GF-D8 (cell line): Measurements from ENCODE around the gene ZNF134.

ENCODE experiments used
- DNase-seq: peaks from one replicate; lab custom pipeline; 2025; lab: John Stamatoyannopoulos, UW

ZNF134 gene

DNA sequence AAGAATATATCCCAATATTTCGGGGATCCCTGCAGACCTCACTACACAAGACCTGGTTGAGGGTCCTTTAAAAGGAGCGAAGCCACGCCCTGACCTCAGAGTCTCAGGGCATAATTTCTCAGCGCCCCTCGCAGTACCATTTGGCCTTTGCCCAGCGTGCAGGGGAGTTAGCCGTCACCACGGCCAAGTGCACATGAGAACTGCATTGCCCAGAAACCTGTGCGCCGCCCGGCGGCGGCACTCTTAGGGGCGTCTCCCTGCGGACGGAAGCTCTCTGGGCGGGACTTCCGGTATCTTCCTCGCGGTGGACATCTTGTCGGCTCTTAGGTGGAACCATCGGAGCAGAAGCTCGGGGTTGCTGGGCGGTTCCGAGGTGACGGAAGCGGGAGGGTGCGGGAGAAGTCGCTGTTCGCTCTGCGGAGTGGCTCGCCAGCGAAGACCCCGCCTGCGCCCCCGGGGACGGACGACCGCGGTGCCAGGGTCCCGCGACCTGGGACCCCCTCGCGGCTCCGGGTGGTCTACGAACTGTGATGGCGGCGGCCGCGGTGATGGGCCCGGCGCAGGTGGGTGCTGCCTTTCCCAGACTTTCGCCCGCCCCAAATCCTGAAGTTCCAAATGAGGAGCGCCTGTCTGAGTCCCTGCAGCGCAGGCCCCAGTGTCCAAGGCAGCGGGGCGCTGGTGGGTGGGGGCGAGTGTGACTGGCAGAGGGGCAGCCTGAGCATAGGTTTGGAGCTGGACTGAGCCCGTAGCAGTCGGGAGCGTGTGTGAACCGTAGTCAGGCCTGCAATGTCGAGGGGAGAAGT lies at the start of gene ZNF134:
Gene ZNF134 (plus strand): TSS at position 302 of the 803 bp plus-strand sequence. CDS start 5,227 bp downstream, outside the sequence.
- peak; percentile 57 for DNase-seq

DNA sequence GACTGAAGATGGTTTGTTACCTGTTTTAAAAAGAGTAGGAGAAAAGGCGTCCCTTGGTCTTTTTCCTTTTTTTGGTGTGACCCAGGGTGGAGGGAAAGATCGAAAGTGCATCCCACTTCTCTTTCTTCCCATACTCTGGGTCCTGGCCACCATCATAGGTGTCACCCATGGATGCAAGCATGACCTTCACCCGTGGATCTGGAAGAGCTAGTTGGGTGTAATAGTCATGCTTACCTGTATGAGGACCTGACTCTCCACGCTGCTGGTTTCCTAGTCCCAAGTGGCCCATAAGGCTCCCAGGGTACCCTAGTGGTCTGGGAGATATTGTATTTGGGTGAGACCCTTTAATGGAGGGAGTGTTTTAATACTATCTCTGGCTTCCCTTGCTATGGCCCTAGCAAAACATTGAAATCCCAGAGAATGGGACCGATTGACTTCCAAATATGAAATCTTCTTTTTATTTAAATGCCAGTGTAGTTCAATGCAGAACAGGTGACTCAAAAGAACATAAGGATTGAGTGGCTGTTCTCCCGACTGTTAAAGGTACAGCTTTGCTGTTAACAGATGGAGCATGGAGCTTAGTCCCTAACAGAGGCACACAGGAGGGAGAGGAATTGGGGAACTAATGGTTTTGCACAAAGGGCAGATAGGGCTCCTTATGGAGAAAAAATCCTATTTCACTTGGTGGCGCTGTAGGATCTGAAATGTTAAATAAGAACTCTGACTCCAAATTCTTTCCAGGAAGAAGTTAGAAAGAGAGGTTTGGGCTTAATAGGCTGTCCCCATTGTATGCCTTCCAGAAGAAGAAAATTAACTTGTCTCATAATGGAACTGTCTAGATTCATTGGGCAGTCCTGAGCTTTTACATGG lies 47.4 kb upstream of the ZNF134 start:
- DNase-seq, result no peak

DNA sequence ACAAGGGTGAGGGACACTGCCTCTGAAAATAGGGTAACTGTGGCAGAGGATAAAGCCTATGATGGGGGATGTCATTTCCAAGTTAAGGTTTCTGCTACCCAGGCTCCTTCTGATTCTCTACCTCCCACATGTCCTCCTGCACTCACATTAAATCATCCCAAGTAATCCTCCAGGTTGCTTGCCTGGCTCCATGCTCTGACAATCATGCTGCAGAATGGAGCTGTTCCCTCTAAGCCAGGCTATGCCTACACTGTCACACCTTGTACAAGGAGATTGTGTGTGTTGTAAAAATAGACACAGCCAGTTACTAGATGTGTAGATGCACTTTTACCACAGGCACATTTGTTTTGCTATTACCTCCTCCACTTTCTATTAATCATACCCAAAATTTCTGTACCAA lies 43.3 kb upstream of the ZNF134 start:
- DNase-seq, result no peak

DNA sequence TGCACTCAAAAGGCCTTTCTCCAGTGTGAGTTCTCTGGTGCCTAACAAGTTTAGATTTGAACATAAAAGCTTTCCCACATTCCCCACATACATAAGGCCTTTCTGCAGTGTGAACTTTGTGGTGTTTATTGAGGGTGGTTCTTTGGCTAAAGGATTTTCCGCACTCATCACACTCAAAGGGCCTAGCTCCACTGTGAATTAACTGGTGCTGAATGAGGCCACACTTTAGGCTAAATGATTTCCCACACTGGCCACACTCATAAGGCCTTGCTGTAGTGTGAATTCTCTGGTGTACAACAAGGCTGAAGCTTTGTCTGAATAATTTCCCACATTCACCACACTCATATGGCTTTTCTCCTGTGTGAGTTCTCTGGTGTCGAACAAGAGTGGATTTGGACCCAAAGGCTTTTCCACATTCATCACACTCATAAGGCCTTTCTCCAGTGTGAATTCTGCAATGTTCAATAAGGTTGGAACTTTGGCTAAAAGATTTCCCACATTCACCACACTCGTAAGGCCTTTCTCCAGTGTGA lies 41.6 kb upstream of the ZNF134 start:
- DNase-seq, result no peak

DNA sequence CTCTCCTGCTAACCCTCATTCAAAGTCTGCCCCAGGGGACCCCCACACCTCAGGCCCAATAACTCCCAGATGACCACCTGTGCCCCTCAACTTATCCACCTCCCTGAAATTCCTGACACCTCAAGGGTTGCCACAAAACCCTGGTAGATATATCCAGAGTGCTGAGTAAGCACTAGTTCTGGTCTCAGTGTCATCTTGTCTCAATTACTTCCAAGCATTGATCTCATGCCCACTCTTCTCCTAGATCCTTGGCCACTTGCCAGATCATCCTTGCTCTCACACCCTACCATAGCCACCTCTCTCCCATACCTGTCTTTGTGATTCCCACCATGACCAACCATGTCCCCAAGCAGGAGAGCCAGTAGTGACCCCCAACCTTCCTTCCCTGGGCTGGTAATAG lies 37.4 kb upstream of the ZNF134 start:
- DNase-seq, result no peak

DNA sequence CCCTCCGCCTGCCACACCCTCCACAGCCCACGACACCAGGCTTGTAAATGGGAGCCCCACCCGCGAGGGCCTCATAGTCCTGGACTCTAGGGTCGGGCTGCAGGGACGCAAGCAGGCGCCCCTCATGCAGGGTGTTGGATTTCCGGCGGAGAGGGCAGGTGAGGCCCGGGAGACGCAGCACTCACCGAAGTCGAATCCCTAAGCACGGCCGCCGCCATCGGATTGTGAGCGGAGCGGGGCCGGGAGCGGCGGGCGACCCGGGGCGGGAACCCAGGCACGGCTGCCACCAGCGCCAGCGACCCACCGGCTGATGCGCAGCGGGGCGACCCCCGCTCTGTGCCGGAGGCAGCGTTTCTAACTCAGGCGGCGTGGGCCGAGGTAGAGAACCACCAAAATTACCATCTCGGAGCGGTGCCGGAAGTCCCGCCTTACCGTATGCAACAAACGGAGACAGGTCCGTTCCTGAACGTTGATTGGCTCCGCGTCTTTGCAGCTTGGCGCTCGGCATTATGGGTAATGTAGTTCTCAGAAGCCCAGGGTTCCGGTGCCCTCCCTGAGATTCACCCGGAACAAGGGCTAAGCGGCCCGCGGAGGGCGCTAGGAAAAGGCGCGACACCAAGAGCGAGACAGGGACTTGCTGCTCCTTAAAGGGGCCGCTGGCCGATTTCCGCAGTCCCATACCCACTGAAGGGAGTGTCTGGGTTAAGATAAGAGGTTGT lies 35.4 kb upstream of the ZNF134 start, which contains the start of gene ZNF416:
Gene ZNF416 (minus strand): TSS at position 425 of the 719 bp plus-strand sequence. CDS start 207 bp downstream, at position 218.
- DNase-seq, result peak; percentile 94

DNA sequence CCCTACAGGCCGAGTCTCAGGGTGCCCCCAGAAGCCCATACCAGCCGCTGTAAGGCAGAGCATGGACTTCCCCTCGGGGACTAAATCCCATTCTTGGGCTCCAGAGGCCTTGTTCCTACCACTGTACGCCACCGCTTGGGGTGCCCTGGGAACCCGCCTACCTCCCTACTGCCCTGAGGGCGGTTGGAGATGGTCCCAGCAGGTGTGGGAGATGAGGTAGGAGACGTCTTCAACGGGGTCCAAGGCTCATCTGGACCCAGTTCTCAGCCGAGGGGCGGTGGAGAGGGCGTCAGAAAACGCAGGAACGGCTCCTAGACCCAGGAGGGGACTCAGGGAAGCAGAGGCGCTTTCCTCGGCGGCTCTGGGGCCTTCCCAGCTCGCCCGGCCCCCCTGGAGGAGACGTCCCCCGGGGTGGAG lies 30.9 kb upstream of the ZNF134 start:
- no peak for DNase-seq

DNA sequence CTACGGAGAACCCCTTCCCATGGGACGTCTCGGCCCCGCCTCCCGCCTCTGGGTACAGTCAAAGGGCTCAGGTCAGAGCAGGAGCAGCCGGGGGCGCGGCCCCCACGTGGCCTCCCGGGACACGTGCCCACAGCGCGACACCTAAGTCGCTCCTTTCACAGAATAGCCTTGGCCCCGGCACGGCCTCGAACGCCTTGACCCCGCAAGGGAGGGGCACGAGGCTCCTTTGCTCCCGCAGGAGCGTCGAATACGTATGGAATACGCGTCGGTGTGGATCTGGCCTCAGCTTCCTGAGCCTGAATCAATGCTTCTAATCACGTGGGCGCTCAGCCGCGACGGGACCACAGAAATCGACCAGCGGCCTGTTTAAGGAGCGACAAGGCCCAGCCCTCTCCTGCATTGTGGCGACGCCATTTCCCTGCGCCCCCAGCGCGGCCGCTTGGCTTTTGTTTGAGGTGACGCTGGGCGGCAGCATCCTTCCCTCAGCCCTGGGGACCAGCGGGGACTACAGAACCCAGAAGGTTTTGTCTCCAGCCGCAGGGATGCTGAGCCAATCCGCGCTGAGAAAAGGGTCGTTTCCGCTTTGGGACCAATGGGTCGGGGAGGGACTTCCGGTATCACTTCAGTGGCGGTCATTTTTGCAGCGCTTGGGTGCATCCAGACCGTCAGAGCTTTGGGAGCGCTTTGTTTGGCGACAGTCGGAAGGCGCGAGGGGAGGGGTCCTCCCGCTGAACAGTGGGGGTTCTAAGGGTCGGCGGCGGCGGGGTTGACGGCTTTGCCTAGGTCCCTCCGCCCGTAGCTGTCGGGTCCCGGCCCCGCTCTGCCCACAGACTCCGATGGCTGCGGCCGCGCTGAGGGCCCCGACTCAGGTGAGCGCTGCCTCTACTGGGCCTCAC lies 30.3 kb upstream of the ZNF134 start, which contains the start of gene ZIK1:
Gene ZIK1 (plus strand): TSS at position 625 of the 896 bp plus-strand sequence. CDS start 212 bp downstream, at position 837.
- no peak for DNase-seq

DNA sequence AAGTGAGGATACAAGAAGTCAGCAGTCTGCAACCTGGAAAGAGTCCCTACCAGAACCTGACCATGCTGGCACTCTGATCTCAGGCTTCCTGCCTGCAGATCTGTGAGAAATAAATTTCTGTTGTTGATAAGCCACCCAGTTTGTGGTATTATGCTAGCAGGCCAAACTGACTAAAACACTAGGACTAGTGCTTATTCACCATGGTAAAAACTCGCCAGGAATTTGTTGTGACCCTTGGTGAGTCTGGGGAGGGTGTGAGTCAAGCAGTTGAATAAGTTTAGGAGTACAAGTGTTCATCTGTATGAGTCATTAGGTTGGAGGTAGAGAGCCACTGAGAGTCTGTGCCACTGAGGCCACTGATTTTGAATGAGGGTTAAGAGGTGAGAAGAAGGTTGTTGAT lies 26.5 kb upstream of the ZNF134 start:
- no peak for DNase-seq

DNA sequence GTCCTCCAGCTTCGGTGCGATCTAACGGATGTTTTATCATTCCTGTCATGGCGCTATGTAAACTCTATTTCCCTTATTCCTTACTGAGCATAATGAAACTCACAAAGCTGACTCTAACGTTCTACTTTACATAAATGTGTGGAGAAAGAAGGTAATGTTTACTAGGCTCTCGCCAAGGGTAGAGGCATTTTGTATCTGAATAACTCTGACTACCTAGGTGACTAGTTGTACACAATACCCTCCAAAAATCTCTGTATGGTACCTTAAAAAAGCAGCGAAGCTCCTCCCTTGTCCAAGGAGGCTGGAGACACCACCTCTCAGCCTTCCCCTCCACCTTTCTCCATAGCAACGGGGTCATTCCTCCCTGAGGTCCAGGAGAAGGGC lies 14.7 kb upstream of the ZNF134 start:
- DNase-seq, result no peak

DNA sequence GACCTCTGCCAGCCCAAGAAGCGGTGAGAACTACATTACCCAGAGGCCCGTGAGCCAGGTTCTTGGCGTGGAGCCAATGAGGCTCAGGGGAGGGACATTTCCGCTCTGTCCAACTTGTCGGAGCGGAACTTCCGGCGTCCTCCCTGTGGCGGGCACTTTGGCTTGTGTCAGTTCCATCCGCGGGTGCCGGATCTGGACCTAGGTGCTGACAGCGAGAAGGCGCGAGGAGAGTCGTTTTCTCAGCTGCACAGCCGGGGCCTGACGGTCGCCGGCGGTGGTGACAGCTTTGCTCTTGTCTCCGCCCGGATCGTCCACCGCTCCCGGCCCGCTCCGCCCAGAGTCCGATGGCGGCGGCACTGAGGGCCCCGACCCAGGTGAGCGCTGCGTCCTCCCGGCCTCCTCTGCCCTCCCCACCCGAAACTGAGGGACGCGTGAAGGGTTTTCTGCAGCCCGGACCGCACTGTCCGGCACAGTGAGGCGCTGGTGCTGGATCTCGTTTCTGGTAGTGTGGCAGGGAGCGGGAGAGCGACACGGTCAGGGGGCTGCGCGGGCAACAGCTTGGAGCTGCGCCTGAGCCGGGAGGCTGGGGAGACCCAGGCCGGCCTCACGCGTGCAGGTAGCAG lies 14.2 kb upstream of the ZNF134 start, which contains the start of gene ZNF530:
Gene ZNF530 (plus strand): TSS at position 125 of the 623 bp plus-strand sequence. CDS start 4,461 bp downstream, outside the sequence.
- DNase-seq, result peak; percentile 53

DNA sequence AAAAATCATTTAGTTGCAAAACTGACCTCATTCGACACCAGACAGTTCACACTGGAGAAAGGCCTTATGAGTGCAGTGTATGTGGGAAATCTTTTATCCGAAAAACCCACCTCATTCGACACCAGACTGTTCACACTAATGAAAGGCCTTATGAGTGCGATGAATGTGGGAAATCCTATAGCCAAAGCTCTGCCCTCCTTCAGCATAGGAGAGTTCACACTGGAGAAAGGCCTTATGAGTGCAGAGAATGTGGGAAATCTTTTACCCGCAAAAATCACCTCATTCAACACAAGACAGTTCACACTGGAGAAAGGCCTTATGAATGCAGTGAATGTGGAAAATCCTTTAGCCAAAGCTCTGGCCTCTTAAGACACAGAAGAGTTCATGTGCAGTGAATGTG lies 7.1 kb upstream of the ZNF134 start:
- DNase-seq, result no peak

DNA sequence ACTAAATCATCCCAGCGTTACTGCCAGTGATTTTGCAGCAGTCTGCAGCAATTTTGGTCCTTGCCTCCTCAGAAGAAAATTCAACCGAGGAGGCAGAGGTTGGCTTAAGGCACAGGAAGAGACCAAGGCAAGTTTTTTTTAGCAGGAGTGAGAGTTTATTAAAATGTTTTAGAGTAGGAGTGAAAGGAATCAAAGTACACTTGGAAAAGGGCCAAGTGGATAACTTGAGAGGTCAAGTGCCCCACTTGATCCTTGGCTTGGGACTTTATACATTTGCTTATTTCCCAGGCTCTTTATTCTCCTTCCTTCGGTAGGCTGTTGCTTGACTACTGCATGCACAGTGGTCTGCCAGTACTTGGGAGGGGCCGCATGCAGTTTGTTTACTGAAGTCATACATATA lies 2.9 kb upstream of the ZNF134 start:
- DNase-seq, result no peak

DNA sequence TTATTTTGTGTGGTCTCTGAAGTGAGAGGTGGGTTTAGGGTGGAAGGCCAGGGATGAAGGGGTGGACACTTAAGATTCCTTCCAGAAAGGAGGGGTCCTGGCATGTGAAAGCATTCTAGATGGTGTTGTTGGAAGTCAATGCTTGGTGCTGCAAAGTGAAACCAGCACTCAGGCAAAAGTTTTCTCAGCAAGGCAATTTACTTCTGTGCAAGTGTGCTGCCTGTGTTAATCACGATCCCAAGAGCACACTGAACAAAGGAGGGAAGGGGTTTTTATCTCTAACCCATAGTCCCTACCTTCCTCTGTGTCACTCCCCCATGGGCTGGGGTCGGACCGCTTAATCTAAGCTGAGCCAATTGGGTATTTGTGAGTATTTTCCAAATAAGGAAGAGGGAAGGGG lies 1.3 kb downstream of the ZNF134 start:
- DNase-seq, result no peak

DNA sequence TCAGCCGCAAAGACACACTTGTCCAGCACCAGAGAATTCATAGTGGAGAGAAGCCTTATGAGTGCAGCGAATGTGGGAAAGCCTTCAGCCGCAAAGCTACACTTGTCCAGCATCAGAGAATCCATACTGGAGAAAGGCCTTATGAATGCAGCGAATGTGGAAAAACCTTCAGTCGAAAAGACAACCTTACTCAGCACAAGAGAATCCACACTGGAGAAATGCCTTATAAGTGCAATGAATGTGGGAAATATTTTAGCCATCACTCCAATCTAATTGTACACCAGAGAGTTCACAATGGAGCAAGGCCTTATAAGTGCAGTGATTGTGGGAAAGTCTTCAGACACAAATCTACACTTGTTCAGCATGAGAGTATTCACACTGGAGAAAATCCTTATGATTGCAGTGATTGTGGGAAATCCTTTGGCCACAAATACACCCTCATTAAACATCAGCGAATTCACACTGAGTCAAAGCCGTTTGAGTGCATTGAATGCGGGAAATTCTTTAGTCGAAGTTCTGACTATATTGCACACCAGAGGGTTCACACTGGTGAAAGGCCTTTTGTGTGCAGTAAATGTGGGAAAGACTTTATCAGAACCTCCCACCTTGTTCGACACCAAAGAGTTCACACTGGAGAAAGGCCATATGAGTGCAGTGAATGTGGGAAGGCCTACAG lies 6.8 kb downstream of the ZNF134 start:
- DNase-seq, result no peak

DNA sequence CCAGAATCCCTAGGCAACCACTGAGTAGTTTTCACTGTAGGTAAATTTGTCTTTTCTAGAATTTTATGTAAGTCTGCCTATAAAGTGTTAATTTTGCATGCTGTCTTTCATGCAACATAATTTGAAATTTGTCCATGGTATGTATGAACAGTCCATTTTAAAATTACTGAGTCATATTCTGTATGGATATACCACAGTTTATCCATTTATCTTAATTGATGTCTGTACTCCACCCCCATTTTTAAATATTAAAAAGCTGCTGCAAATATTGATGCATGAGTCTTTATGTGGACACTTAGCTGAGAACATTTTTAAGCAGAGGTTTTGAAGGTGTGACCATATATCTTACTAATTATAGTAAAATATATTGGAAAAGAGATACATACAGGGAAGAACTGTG lies 9.0 kb downstream of the ZNF134 start:
- no peak for DNase-seq

DNA sequence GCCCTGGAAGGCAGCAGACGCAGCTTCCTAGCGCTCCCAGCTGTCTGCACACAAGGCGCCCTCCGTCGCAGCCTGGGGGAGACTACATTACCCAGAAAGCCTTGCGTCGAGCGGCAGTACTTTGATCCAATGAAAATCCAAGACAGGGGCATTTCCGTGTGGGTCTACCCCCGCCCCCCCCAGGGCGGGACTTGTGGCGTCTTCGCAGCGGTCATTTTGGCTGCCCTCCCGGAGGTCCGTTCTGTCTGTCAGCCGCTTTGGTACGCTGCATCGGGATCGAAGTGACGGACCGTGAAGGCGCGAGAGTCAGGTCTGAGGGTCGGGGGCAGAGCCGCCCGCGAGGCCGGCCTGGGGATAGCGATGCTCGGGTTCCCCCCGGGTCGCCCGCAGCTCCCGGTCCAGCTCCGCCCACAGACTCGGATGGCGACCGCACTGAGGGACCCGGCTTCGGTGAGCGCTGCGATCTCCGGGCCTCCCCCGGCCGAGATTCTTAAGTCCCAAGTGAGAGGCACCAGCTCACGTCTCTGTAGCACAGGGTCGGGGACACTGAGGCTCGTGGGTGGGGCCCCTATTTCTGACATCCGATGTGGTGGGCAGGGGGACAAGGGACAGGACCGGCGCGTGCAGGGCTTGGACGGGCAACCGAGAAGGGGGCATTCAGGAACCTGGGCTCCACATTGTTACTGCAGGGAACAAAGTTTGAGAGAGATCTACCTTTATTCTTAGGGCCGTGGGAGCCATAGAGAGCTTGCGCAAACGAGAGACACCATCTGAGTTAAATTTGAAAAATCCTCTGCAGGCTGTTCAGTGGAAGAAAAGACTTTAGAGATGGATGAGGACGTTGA lies 19.2 kb downstream of the ZNF134 start, which contains the start of gene ZNF211:
Gene ZNF211 (plus strand): TSS at position 182 of the 845 bp plus-strand sequence. CDS start 179 bp downstream, at position 361.
- DNase-seq, result peak; percentile 62

DNA sequence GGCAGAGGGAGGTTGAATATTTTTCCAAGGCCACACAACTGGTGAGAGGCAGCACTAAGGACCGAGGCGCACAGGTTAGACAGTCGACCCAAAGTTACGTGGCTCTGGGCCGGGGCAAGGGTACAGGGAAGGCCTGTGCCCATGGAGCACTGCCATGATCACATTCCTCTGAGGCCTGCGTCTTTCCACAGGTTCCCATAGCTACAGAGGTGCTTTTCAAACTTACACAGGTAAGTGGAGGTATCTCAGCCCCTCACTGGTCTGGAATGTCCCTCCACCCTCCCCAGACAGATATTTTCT lies 19.7 kb downstream of the ZNF134 start:
- DNase-seq, result no peak

DNA sequence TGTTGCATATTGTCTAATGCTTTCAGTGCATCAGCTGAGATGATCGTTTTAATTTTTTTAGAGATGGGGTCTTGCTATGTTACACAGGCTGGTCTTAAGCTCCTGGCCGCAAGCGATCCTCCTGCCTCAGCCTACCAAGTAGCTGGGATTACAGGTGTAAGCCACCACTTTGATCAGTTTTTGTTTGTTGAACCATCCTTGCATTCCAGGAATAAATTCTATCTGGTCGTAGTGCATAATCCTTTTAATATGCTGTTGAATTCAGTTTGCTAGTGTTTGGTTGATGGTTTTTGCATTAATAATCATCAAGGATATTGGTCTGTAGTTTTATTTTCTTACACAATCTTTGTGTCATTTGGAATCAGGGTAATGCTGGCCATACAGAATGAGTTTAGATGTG lies 23.3 kb downstream of the ZNF134 start:
- no peak for DNase-seq
